ENCODE measurements around the gene TPGS2.

TPGS2 gene

DNA sequence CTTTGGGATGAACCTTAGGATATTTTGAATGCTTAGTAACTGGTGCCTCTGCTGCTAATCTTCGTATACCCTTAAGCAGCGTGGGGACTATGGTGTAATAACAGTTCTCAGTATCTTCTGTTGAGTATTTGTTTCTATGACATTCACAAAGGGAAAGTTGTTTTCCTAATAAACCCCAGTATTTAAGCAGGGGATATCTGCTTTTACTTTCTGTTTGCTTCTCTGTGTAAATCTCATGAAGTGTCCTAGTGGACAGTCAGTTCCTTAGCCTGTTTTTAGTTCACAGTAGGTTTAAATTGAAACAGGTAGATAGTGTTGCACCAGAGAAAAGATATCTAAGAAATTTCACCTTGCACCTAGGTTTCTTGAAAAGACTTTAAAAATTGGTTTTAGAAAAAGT is 15.0 kb upstream of the TPGS2 start:
- no peak for DNase-seq
- H3K9me3 ChIP-seq (ENCODE audit: severe bottlenecking): no peaks in the 10 kb centered on the region
- H3K36me3 ChIP-seq: peaks cover 3% of the 10 kb centered on the region; the same call in 1 of the 2 replicates
- no peaks in the 10 kb centered on the region for H3K27me3 ChIP-seq (ENCODE audit: insufficient read depth, low read depth, severe bottlenecking)
- no peak for TF ChIP-seq CTCF (IDR thresholded peaks at IDR 0.05; ENCODE audit: low read depth, low read length)
- no peak overlapping the region for H3K27ac ChIP-seq
- H3K4me3 ChIP-seq (ENCODE audit: low read depth, low read length): no peak overlapping the region

DNA sequence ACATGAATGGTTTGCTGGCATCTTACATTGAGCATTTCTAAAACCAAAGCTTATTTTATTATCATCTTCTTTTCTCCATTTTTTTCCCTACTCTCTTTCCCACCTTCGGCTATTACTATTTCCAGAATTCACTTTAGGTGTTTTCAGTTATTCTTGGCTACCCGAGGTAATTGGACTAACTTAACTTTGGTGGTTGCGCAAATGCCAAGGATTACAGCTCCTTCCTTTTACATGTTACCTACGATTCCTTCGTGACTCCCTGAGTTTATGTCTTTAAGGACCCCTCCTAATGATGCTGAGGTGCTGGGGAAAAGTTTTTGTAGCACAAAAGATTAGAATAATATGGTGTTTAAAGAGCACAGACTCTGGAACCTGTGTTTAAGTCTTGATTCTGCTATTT is 14.4 kb upstream of the TPGS2 start:
- Histone ChIP-seq H3K36me3 (peaks cover 3% of the 10 kb centered on the region; the same call in 1 of the 2 replicates), H3K4me3 (ENCODE audit: low read depth, low read length) (no peak overlapping the region), H3K27me3 (ENCODE audit: insufficient read depth, low read depth, severe bottlenecking) (no peaks in the 10 kb centered on the region), H3K9me3 (ENCODE audit: severe bottlenecking) (no peaks in the 10 kb centered on the region), H3K27ac (no peak overlapping the region)
- no peak for TF ChIP-seq CTCF (IDR thresholded peaks at IDR 0.05; ENCODE audit: low read depth, low read length)
- no peak for DNase-seq

GRCh38 chr18:36839835-36840234 is 11.0 kb upstream of the TPGS2 start:
- Histone ChIP-seq H3K9me3 (ENCODE audit: severe bottlenecking) (no peaks in the 10 kb centered on the region), H3K27ac (no peak overlapping the region), H3K36me3 (peaks cover 10% of the 10 kb centered on the region), H3K27me3 (ENCODE audit: insufficient read depth, low read depth, severe bottlenecking) (no peaks in the 10 kb centered on the region), H3K4me3 (ENCODE audit: low read depth, low read length) (no peak overlapping the region)
- no peak for DNase-seq
- TF ChIP-seq CTCF (IDR thresholded peaks at IDR 0.05; ENCODE audit: low read depth, low read length): no peak

DNA sequence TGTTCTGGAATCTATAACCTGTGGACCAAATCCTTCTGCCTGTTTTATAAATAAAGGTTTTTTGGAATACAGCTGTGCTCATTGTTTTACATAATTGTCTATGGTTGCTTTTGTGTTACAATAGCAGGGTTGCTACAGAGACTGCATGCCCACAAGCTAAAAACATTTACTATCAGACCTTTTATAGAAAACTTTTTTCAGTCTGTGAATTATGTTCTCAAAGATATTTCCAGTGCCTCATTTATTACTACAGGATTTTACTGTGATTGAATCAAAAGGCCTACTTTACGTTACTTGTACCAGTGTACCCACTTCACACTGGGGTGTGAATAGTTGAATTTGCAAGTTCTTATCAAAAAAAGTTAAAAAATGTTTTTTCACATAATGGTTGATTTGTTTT is 7.1 kb upstream of the TPGS2 start:
- no peak for TF ChIP-seq CTCF (IDR thresholded peaks at IDR 0.05; ENCODE audit: low read depth, low read length)

GRCh38 chr18:36833120-36833519 is 4.3 kb upstream of the TPGS2 start:
- no peak for TF ChIP-seq CTCF (IDR thresholded peaks at IDR 0.05; ENCODE audit: low read depth, low read length)
- H3K36me3 ChIP-seq: peaks cover 7% of the 10 kb centered on the region
- no peaks in the 10 kb centered on the region for H3K27me3 ChIP-seq (ENCODE audit: insufficient read depth, low read depth, severe bottlenecking)
- no peak overlapping the region for H3K4me3 ChIP-seq (ENCODE audit: low read depth, low read length)
- no peaks in the 10 kb centered on the region for H3K9me3 ChIP-seq (ENCODE audit: severe bottlenecking)
- no peak overlapping the region for H3K27ac ChIP-seq
- no peak for DNase-seq

More for the DNA sequence above, 7.1 kb upstream of the TPGS2 start:
- no peaks in the 10 kb centered on the region for H3K9me3 ChIP-seq (ENCODE audit: severe bottlenecking)
- no peak for DNase-seq
- no peak overlapping the region for H3K27ac ChIP-seq
- H3K36me3 ChIP-seq: peaks cover 7% of the 10 kb centered on the region
- H3K27me3 ChIP-seq (ENCODE audit: insufficient read depth, low read depth, severe bottlenecking): no peaks in the 10 kb centered on the region
- no peak overlapping the region for H3K4me3 ChIP-seq (ENCODE audit: low read depth, low read length)

GRCh38 chr18:36831139-36831538 is 2.3 kb upstream of the TPGS2 start:
- DNase-seq: no peak
- no peaks in the 10 kb centered on the region for H3K27me3 ChIP-seq (ENCODE audit: insufficient read depth, low read depth, severe bottlenecking)
- no peak overlapping the region for H3K27ac ChIP-seq
- H3K4me3 ChIP-seq (ENCODE audit: low read depth, low read length): no peak overlapping the region
- TF ChIP-seq CTCF (IDR thresholded peaks at IDR 0.05; ENCODE audit: low read depth, low read length): no peak
- H3K36me3 ChIP-seq: peaks cover 9% of the 10 kb centered on the region
- H3K9me3 ChIP-seq (ENCODE audit: severe bottlenecking): no peaks in the 10 kb centered on the region

Data from WERI-Rb-1 (cell line).